Mesothelial cell of epicardium (in vitro differentiated cells): ENCODE results near the gene GAL3ST1. TPM values are rescaled to one million over a fixed set of nuclear protein-coding genes. Genes with fewer than 3 reads are reported as not detected.
"Not testable (repeated sequence)": the region's sequence is repeated elsewhere in the genome, so short reads cannot be mapped to it uniquely, and the experiment has no call there.

Experiments used
- DNase-seq, 2 experiments: peaks; one replicate each; pipeline ENCODE4 v3.0.0; 2021; ENCODE audit warnings: low spot score in 2 of 2; ENCODE audit not compliant: unreplicated experiment in 2 of 2
- H3K27ac Mint-ChIP-seq: 2 replicates; pipeline ENCODE4 v1.8.0; 2021; ENCODE audit warnings: mixed read lengths
- H3K27me3 Mint-ChIP-seq: 2 replicates; pipeline ENCODE4 v1.8.0; 2021; ENCODE audit warnings: low read depth, mixed read lengths
- H3K36me3 Mint-ChIP-seq: 2 replicates; pipeline ENCODE4 v1.8.0; 2021; ENCODE audit warnings: mixed read lengths
- H3K4me1 Mint-ChIP-seq: 2 replicates; pipeline ENCODE4 v1.8.0; 2021; ENCODE audit warnings: mixed read lengths
- H3K4me3 Mint-ChIP-seq: 2 replicates; pipeline ENCODE4 v1.8.0; 2021; ENCODE audit warnings: mild to moderate bottlenecking, moderate library complexity, mixed read lengths
- H3K9me3 Mint-ChIP-seq: 2 replicates; pipeline ENCODE4 v1.8.0; 2021; ENCODE audit warnings: mixed read lengths
- total RNA-seq: library from RNA; stranded (reverse); gene quantifications from 3 replicates; pipeline ENCODE4 v1.2.1, GENCODE V29; 2021
- TF ChIP-seq, protein P1 (sequence below): fragments of 200-600 bp; sonication (generic); IDR thresholded peaks from one replicate; pipeline ENCODE4 v1.5.0; 2021; ENCODE audit warnings: antibody characterized with exemption; ENCODE audit not compliant: unreplicated experiment

Gene GAL3ST1
- total RNA-seq, 1 donor from 2014 or later: 0.36 TPM

DNA sequence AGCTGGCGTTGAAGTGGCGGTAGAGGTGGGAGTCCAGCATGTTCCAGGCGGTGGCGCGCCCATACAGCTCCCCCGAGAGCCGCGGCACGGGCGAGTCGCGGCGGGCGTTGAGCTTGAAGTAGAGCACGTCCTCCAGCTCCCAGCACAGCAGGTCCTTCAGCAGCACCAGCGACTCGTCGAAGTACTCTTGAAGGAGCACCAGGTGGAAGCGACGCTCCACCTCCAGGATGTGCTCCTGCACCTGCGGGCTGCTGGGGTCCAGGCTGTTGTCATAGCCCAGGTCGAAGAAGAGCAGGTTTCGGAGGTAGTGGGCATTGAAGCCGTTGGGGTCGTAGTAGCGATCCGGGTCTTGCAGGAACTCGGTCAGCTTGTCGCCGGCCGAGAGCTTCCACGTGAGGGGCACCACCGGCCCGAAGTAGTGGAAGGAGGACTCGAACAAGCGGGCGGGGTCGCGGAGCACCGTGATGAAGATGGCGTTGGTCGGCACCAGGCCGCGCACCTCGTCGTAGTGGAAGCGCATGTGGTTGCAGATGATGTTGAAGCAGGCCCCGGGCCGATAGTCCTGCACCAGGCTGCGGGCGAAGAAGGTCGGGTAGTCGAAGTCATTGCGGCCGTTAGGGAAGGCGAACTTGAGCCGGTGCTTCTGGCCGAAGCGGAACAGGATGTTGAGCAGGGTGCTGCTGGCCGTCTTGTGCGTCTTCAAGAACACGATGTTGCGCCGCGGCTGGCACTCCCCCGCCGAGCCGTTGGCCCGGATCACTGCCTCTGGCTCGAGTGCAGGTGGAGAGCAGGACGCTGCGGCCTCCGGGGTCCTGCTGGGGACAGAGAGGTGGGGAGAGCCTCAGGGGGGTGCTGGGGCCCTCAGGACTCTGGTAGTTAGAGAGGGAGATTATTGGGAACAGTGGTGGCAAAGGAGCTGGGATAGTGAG is 18.9 kb downstream of the GAL3ST1 start:
- H3K27me3 Mint-ChIP-seq: no peaks in the 10 kb centered on the region
- no peaks in the 10 kb centered on the region for H3K4me1 Mint-ChIP-seq
- no peak overlapping the region for H3K27ac Mint-ChIP-seq
- H3K9me3 Mint-ChIP-seq: no peaks in the 10 kb centered on the region
- DNase-seq: no peak
- no peak overlapping the region for H3K4me3 Mint-ChIP-seq
- no peaks in the 10 kb centered on the region for H3K36me3 Mint-ChIP-seq
- TF ChIP-seq, protein P1, sequence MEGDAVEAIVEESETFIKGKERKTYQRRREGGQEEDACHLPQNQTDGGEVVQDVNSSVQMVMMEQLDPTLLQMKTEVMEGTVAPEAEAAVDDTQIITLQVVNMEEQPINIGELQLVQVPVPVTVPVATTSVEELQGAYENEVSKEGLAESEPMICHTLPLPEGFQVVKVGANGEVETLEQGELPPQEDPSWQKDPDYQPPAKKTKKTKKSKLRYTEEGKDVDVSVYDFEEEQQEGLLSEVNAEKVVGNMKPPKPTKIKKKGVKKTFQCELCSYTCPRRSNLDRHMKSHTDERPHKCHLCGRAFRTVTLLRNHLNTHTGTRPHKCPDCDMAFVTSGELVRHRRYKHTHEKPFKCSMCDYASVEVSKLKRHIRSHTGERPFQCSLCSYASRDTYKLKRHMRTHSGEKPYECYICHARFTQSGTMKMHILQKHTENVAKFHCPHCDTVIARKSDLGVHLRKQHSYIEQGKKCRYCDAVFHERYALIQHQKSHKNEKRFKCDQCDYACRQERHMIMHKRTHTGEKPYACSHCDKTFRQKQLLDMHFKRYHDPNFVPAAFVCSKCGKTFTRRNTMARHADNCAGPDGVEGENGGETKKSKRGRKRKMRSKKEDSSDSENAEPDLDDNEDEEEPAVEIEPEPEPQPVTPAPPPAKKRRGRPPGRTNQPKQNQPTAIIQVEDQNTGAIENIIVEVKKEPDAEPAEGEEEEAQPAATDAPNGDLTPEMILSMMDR: no peak

- Mint-ChIP-seq H3K4me1 (no peaks in the 10 kb centered on the region), H3K4me3 (no peak overlapping the region), H3K9me3 (no peaks in the 10 kb centered on the region), H3K36me3 (no peaks in the 10 kb centered on the region), H3K27ac (no peak overlapping the region), H3K27me3 (peaks cover 4% of the 10 kb centered on the region)
- no peak for DNase-seq
- TF ChIP-seq, protein P1: no peak
Measured at GRCh38 chr22:30553971-30554370, 20.5 kb downstream of the GAL3ST1 start.

DNA sequence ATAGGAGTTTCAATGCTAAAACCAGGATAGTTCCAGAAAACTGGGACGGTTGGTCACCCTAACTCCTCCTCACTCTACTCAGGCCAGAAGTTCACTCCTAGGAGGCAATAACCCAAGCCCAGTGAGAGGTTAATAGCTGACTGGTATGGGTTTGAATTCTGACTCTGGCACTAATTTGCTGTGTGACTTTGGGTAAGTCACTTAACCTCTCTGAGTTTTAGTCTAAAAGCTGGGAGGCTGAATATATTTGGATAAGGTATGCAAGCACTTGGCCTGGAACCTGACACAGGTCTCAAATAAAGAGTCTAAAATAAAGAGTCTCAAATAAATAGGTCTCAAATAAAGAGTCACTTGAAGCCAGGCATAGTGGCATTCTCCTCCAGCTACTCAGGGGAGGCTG is 21.7 kb downstream of the GAL3ST1 start:
- H3K4me3 Mint-ChIP-seq: no peak overlapping the region
- H3K4me1 Mint-ChIP-seq: no peaks in the 10 kb centered on the region
- TF ChIP-seq, protein P1: no peak
- peaks cover 4% of the 10 kb centered on the region for H3K27me3 Mint-ChIP-seq
- no peak for DNase-seq
- H3K27ac Mint-ChIP-seq: no peak overlapping the region
- no peaks in the 10 kb centered on the region for H3K9me3 Mint-ChIP-seq
- H3K36me3 Mint-ChIP-seq: no peaks in the 10 kb centered on the region

DNA sequence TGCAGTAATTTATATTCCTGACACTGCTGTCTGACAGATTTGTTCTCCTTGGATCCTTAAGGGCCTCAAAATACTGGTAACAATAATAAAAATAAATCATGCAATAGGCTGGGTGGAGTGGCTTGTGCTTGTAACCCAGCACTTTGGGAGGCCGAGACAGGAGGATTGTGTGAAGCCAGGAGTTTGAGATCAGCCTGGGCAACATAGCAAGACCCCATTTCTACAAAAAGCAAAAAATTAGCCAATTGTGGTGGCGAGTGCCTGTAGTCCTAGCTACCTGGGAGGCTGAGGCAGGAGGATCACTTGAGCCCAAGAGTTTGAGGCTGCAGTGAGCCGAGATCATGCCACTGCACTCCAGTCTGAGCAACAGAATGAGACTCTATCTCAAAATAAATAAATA is 22.7 kb downstream of the GAL3ST1 start:
- H3K9me3 Mint-ChIP-seq, DNase-seq, H3K27ac Mint-ChIP-seq, H3K4me1 Mint-ChIP-seq, H3K36me3 Mint-ChIP-seq, H3K27me3 Mint-ChIP-seq, H3K4me3 Mint-ChIP-seq: not testable (repeated sequence)

DNA sequence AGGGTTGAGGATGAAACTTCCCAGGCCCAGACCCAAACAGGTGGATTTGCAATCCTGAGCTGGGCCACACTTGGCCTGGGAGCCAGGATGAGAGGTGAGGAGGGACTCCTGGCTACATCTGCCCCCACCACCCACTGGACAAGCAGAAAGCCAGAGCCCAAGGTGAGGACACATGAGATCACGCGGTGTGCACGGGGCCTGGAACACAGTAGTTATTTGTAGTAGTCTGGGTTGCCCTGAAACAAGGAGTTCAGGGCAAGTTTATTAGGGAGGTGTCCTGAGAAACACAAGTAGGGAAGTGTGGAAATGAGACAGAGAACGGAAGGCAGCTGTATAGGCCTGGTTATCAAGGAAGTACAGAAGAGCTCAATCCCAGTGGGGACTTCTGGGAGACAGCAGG is 27.3 kb downstream of the GAL3ST1 start:
- TF ChIP-seq, protein P1: no peak
- no peaks in the 10 kb centered on the region for H3K9me3 Mint-ChIP-seq
- H3K36me3 Mint-ChIP-seq: no peaks in the 10 kb centered on the region
- H3K27ac Mint-ChIP-seq: no peak overlapping the region
- H3K27me3 Mint-ChIP-seq: peaks cover 30% of the 10 kb centered on the region
- DNase-seq: no peak
- no peak overlapping the region for H3K4me3 Mint-ChIP-seq
- peaks cover 4% of the 10 kb centered on the region for H3K4me1 Mint-ChIP-seq

DNA sequence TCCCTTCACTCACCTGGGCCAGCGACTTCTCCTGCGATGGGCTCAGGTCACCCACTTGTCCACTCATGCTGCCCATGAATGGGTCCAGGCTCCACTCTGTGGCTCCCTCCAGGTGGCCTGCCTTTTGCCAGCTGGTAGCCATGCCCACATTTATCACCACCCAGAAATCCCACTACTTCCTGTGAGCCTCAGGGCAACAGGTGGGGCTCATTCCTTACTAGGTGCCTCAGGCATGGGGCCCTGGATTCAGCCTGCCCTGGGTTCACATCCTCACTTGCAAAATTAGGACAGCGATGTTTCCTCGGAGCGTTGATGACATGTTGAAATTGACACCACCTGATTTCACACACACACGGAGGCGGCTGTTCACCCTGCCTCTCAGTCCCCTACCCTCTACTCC is 27.8 kb downstream of the GAL3ST1 start, which contains the start of gene SEC14L6:
SEC14L6 (minus strand) TSS at position 126 of the 400 bp plus-strand sequence; CDS start at position 67, 59 bp downstream.
- peaks cover 32% of the 10 kb centered on the region for H3K27me3 Mint-ChIP-seq
- H3K36me3 Mint-ChIP-seq: no peaks in the 10 kb centered on the region
- H3K4me1 Mint-ChIP-seq: peaks cover 6% of the 10 kb centered on the region
- H3K4me3 Mint-ChIP-seq: no peak within 1 kb of the TSS
- TF ChIP-seq, protein P1: no peak
- H3K9me3 Mint-ChIP-seq: no peaks in the 10 kb centered on the region
- DNase-seq: no peak
- H3K27ac Mint-ChIP-seq: no peak within 1 kb of the TSS
